DMS53 treated with DMSO at 0.1 percent for 48 hours (cell line): ENCODE results near the gene NLRC3.

Experiments used
- DNase-seq: peaks from one replicate; lab custom pipeline; 2025; ENCODE audit not compliant: unreplicated experiment; lab: John Stamatoyannopoulos, UW

Gene NLRC3

GRCh38 chr16:3597676-3598075 lies 20.5 kb upstream of the NLRC3 start:
- DNase-seq = no peak

GRCh38 chr16:3597226-3597625 lies 20.0 kb upstream of the NLRC3 start:
- no peak for DNase-seq

GRCh38 chr16:3596101-3596861 lies 19.1 kb upstream of the NLRC3 start:
- DNase-seq = no peak

GRCh38 chr16:3595521-3596021 lies 18.4 kb upstream of the NLRC3 start:
- no peak for DNase-seq

GRCh38 chr16:3595110-3595486 lies 17.9 kb upstream of the NLRC3 start:
- DNase-seq = no peak

- DNase-seq = no peak
These were observed 17.3 kb upstream of the NLRC3 start for GRCh38 chr16:3594316-3595109.

- DNase-seq = no peak
These were observed 15.4 kb upstream of the NLRC3 start for GRCh38 chr16:3592559-3592958.

GRCh38 chr16:3591991-3592390 lies 14.8 kb upstream of the NLRC3 start:
- DNase-seq = no peak

GRCh38 chr16:3591436-3591803 lies 14.2 kb upstream of the NLRC3 start:
- no peak for DNase-seq

- no peak for DNase-seq
These were observed 13.7 kb upstream of the NLRC3 start for GRCh38 chr16:3590736-3591435.

- no peak for DNase-seq
These were observed 12.9 kb upstream of the NLRC3 start for GRCh38 chr16:3589991-3590701.

- no peak for DNase-seq
These were observed 12.3 kb upstream of the NLRC3 start for GRCh38 chr16:3589441-3589921.

- DNase-seq = no peak
These were observed 11.8 kb upstream of the NLRC3 start for GRCh38 chr16:3589001-3589400.

- DNase-seq = no peak
These were observed 10.4 kb upstream of the NLRC3 start for GRCh38 chr16:3587547-3588110.

GRCh38 chr16:3584412-3584811 lies 7.2 kb upstream of the NLRC3 start:
- DNase-seq = no peak

GRCh38 chr16:3583303-3584038 lies 6.3 kb upstream of the NLRC3 start:
- DNase-seq = no peak

- DNase-seq = no peak
These were observed 5.3 kb upstream of the NLRC3 start for GRCh38 chr16:3582276-3583165.

GRCh38 chr16:3581392-3581791 lies 4.2 kb upstream of the NLRC3 start:
- DNase-seq = no peak

- DNase-seq = no peak
These were observed 3.5 kb upstream of the NLRC3 start for GRCh38 chr16:3580686-3581085.
